NCI-H82 treated with DMSO at 0.1 percent for 48 hours (cell line): ENCODE results near the gene PPP2R3C.
"Not testable (repeated sequence)": the region's sequence is repeated elsewhere in the genome, so short reads cannot be mapped to it uniquely, and the experiment has no call there.

Experiments used
- DNase-seq: peaks from one replicate; lab custom pipeline; 2025; ENCODE audit not compliant: unreplicated experiment; lab: John Stamatoyannopoulos, UW

Gene PPP2R3C

GRCh38 chr14:35133542-35134328, 11.9 kb upstream of the PPP2R3C start:
- DNase-seq, result no peak

GRCh38 chr14:35124127-35124526, 2.3 kb upstream of the PPP2R3C start:
- no peak for DNase-seq

- DNase-seq, result no peak
These were observed 1.6 kb upstream of the PPP2R3C start for GRCh38 chr14:35123388-35123703.

GRCh38 chr14:35122696-35123387, 1.1 kb upstream of the PPP2R3C start:
- DNase-seq, result no peak

GRCh38 chr14:35121026-35121886, 534 bp downstream of the PPP2R3C start:
- no peak for DNase-seq

GRCh38 chr14:35117112-35117511, 4.7 kb downstream of the PPP2R3C start:
- DNase-seq, result no peak

GRCh38 chr14:35116242-35116641, 5.5 kb downstream of the PPP2R3C start:
- DNase-seq, result no peak

GRCh38 chr14:35114036-35114435, 7.8 kb downstream of the PPP2R3C start:
- DNase-seq, result no peak

GRCh38 chr14:35113308-35113950, 8.4 kb downstream of the PPP2R3C start:
- no peak for DNase-seq

- no peak for DNase-seq
These were observed 9.1 kb downstream of the PPP2R3C start for GRCh38 chr14:35112641-35113040.

- DNase-seq, result no peak
These were observed 13.9 kb downstream of the PPP2R3C start for GRCh38 chr14:35107866-35108265.

- not testable (repeated sequence) for DNase-seq
These were observed 27.1 kb downstream of the PPP2R3C start for GRCh38 chr14:35094645-35095044.

GRCh38 chr14:35088514-35088913, 33.3 kb downstream of the PPP2R3C start:
- no peak for DNase-seq

GRCh38 chr14:35085441-35085840, 36.3 kb downstream of the PPP2R3C start:
- no peak for DNase-seq

GRCh38 chr14:35083530-35084150, 38.1 kb downstream of the PPP2R3C start:
- no peak for DNase-seq

GRCh38 chr14:35079742-35080141, 42.0 kb downstream of the PPP2R3C start:
- no peak for DNase-seq

- no peak for DNase-seq
These were observed 43.7 kb downstream of the PPP2R3C start for GRCh38 chr14:35078082-35078481.

GRCh38 chr14:35073486-35073885, 48.3 kb downstream of the PPP2R3C start:
- DNase-seq, result no peak

- DNase-seq, result no peak
These were observed 49.6 kb downstream of the PPP2R3C start for GRCh38 chr14:35072226-35072625.

- DNase-seq, result no peak
These were observed 53.4 kb downstream of the PPP2R3C start for GRCh38 chr14:35068238-35069012.
